Activated CD8-positive, alpha-beta T cell treated with anti-CD3 and anti-CD28 coated beads for 36 hours (primary cell): Measurements from ENCODE around the gene ORMDL2. TPM values are rescaled to one million over a fixed set of nuclear protein-coding genes. Genes with fewer than 3 reads are reported as not detected.

Experiments used
- ATAC-seq: fragments of 200-7000 bp; cut with Tn5 transposase; one replicate; pipeline ENCODE4 v1.10.0; 2021; ENCODE audit warnings: mild to moderate bottlenecking, moderate library complexity
- CTCF ChIA-PET: fragments of 350-600 bp; sonication (Branson Sonifier 250); formaldehyde crosslinking; loops from one replicate; lab custom pipeline; 2021; ENCODE audit warnings: antibody characterized with exemption; lab: Charles Lee
- POLR2A ChIA-PET: fragments of 350-600 bp; sonication (Branson Sonifier 250); formaldehyde crosslinking; loops from one replicate; lab custom pipeline; 2021; ENCODE audit warnings: antibody characterized with exemption; lab: Charles Lee
- DNase-seq: peaks from one replicate; pipeline ENCODE4 v3.0.0-alpha.2; 2020
- H3K27ac Mint-ChIP-seq: one replicate; pipeline ENCODE4 v1.8.0; 2021; ENCODE audit warnings: mild to moderate bottlenecking, mixed read lengths
- H3K27me3 Mint-ChIP-seq: one replicate; pipeline ENCODE4 v1.8.0; 2021; ENCODE audit warnings: mixed read lengths
- H3K36me3 Mint-ChIP-seq: one replicate; pipeline ENCODE4 v1.8.0; 2021; ENCODE audit warnings: low read depth, mixed read lengths
- H3K4me1 Mint-ChIP-seq: one replicate; pipeline ENCODE4 v1.8.0; 2021; ENCODE audit warnings: low read depth, mixed read lengths
- H3K4me3 Mint-ChIP-seq: one replicate; pipeline ENCODE4 v1.8.0; 2021; ENCODE audit warnings: mild to moderate bottlenecking, moderate library complexity, mixed read lengths
- H3K9me3 Mint-ChIP-seq: one replicate; pipeline ENCODE4 v1.8.0; 2021; ENCODE audit warnings: mixed read lengths
- intact Hi-C: fragments of 100-400 bp; cut with micrococcal nuclease; formaldehyde crosslinking; loops from one replicate; pipeline ENCODE4 v1.10.0; 2022
- total RNA-seq, 2 experiments: library from RNA; stranded (reverse); gene quantifications; one replicate each; pipeline ENCODE4 v1.2.3, GENCODE V29; 2021
- TF ChIP-seq, protein P1 (sequence below): fragments of 200-600 bp; IDR thresholded peaks from one replicate; pipeline ENCODE4 v1.8.0; 2022; ENCODE audit warnings: antibody characterized with exemption, mild to moderate bottlenecking

Gene ORMDL2
- total RNA-seq, 2 experiments from 2014 or later = 24.2 to 27.0 TPM

DNA sequence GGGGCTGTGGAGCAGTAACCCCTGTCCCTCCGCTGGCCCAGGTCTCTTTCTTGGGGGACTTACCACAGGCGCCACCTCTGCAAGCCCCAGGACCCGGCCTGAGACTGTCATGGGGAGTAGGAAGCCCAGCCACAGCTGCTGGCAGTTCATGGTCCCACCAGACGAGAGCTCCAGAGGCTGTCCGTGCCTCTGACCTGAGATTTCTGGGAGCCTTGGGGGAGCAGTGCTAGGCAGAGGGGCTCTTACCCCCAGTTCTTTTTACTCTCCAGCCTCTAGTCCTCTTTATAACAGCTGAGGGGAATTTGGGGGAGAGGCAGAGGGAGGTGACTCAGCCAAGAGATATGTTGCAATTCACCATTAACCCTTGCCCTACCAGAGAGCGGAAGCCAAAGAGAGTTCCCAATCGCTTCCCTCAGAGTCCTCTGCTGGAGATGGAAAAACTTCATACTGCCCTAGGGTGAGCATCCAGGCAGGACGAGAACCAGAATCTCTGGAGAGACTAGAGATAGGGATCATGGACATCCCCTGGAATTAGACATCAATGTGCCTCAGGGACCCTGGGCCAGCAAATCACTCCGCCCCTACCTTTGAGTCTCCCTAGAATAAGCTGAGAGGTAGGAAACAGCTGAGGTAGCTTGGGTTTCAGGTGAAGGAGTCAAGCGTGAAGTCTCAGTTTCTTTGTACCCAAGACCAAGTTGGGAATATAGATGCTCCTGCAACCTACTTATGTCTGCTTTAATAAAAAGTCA is 25.0 kb downstream of the ORMDL2 start, which contains the start of gene MMP19:
MMP19 (minus strand) TSS at position 256 of the 749 bp plus-strand sequence; CDS start at position 150, 106 bp downstream.
- ATAC-seq = no peak
- POLR2A ChIA-PET = interaction anchor here (0.9 to 1.1 kb wide), 2 partner anchors 13 to 40 kb away, joined by 3 read pairs; partner anchors contain the start of gene DNAJC14
- Mint-ChIP-seq H3K27me3 (no peaks in the 10 kb centered on the region), H3K4me3 (no peak within 1 kb of the TSS), H3K27ac (no peak within 1 kb of the TSS), H3K9me3 (no peaks in the 10 kb centered on the region), H3K4me1 (peaks cover 10% of the 10 kb centered on the region), H3K36me3 (no peaks in the 10 kb centered on the region)
- DNase-seq = no peak
- intact Hi-C loops = no loop called here
- CTCF ChIA-PET = no interaction called here
- TF ChIP-seq, protein P1, sequence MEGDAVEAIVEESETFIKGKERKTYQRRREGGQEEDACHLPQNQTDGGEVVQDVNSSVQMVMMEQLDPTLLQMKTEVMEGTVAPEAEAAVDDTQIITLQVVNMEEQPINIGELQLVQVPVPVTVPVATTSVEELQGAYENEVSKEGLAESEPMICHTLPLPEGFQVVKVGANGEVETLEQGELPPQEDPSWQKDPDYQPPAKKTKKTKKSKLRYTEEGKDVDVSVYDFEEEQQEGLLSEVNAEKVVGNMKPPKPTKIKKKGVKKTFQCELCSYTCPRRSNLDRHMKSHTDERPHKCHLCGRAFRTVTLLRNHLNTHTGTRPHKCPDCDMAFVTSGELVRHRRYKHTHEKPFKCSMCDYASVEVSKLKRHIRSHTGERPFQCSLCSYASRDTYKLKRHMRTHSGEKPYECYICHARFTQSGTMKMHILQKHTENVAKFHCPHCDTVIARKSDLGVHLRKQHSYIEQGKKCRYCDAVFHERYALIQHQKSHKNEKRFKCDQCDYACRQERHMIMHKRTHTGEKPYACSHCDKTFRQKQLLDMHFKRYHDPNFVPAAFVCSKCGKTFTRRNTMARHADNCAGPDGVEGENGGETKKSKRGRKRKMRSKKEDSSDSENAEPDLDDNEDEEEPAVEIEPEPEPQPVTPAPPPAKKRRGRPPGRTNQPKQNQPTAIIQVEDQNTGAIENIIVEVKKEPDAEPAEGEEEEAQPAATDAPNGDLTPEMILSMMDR = no peak

DNA sequence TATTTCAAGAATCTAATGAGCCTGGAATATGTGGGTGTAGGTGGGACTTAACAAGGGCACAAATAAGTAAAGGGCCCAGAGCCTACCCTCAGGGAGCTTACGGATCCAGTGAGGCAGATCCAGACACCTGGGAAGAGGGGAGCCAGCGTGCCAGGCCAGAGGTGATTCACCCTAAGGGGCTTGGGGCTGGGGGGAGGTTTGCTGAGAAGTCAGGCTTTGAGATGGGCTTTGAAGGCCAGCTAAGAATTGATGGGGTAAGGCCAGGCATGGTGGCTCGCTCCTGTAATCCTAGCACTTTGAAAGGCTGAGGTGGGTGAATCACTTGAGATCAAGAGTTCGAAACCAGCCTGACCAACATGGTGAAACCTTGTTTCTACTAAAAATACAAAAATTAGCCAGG is 25.6 kb downstream of the ORMDL2 start:
- Mint-ChIP-seq H3K9me3 (no peaks in the 10 kb centered on the region), H3K27me3 (no peaks in the 10 kb centered on the region), H3K4me1 (peaks cover 12% of the 10 kb centered on the region), H3K4me3 (no peak overlapping the region), H3K27ac (no peak overlapping the region), H3K36me3 (no peaks in the 10 kb centered on the region)
- POLR2A ChIA-PET = interaction anchor here (0.6 to 0.9 kb wide), 2 partner anchors 39 to 162 kb away, joined by 3 read pairs; a partner anchor contains a TSS
- TF ChIP-seq, protein P1 = no peak
- DNase-seq = no peak
- CTCF ChIA-PET = no interaction called here
- ATAC-seq = no peak
- intact Hi-C loops = no loop called here

DNA sequence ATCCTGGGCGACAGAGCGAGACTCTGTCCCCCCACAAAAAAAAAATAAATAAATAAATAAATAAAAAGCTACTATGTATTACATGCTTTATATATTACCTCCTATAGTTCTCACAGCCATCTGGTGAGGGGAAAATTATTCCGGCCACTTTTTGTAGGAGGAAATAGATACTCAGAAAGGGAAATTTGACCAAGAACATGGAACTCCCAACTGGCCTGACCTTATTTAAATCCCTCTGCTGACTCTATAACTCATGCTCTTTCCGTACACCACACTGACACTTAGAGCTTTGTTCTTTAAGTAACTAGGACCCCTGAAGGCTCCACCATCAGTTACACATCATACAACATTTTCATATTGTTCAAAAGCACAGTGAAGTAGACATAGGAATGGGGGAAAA is 27.1 kb downstream of the ORMDL2 start:
- intact Hi-C loops = no loop called here
- ATAC-seq (no peak), DNase-seq (no peak)
- ChIA-PET CTCF (no interaction called here), POLR2A (interaction anchor here (1.5 kb wide), 1 partner anchor 96 kb away, joined by 6 read pairs; no protein-coding TSS in a partner anchor)
- TF ChIP-seq, protein P1 = no peak
- no peak overlapping the region for H3K27ac Mint-ChIP-seq
- no peaks in the 10 kb centered on the region for H3K36me3 Mint-ChIP-seq
- H3K4me1 Mint-ChIP-seq = peaks cover 16% of the 10 kb centered on the region
- H3K4me3 Mint-ChIP-seq = no peak overlapping the region
- no peaks in the 10 kb centered on the region for H3K9me3 Mint-ChIP-seq
- H3K27me3 Mint-ChIP-seq = no peaks in the 10 kb centered on the region

DNA sequence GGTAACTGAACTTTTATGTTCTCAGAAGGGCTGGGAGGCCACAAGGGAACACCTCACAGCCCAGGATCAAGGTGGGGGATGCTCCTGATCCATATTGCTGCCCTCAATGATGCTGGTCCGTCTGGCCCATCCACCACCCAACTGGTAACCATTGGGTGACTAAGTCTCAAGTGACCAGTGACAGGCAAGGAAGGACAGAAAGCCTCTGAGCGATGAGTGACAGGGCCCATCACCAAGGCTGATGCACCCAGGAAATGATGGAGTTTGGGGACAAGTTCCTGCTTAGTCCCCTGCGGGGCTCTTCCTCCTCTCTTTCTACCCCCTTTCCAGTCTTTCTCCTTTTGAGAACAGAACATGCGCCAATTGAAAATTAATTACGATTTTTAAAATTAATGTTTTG is 27.5 kb downstream of the ORMDL2 start:
- ATAC-seq (no peak), DNase-seq (no peak)
- Mint-ChIP-seq H3K36me3 (no peaks in the 10 kb centered on the region), H3K27me3 (no peaks in the 10 kb centered on the region), H3K9me3 (no peaks in the 10 kb centered on the region), H3K27ac (no peak overlapping the region), H3K4me1 (peaks cover 16% of the 10 kb centered on the region), H3K4me3 (no peak overlapping the region)
- TF ChIP-seq, protein P1 = no peak
- CTCF ChIA-PET = no interaction called here
- POLR2A ChIA-PET = interaction anchor here (1.5 kb wide), 1 partner anchor 97 kb away, joined by 6 read pairs; no protein-coding TSS in a partner anchor
- intact Hi-C loops = no loop called here
